OCI-LY1 (cell line): ENCODE data around the gene C1orf159.
A peak's percentile ranks its signal among the peaks of the same experiment; 100 is the strongest.

Source experiments
- EZH2 ChIP-seq: fragments of 200-600 bp; sonication (generic), shearing (Covaris generic); IDR thresholded peaks from 2 replicates; pipeline ENCODE4 v1.8.0; 2017; ENCODE audit warnings: borderline replicate concordance, mixed run types, mild to moderate bottlenecking, antibody characterized with exemption, low read length, moderate library complexity, mixed read lengths
- TF ChIP-seq, protein P1 (sequence below): fragments of 200-600 bp; sonication (generic), shearing (Covaris generic); IDR thresholded peaks from 2 replicates; pipeline ENCODE4 v1.5.1; 2017; ENCODE audit warnings: mild to moderate bottlenecking, antibody characterized with exemption, low read length, moderate library complexity, mixed read lengths

DNA sequence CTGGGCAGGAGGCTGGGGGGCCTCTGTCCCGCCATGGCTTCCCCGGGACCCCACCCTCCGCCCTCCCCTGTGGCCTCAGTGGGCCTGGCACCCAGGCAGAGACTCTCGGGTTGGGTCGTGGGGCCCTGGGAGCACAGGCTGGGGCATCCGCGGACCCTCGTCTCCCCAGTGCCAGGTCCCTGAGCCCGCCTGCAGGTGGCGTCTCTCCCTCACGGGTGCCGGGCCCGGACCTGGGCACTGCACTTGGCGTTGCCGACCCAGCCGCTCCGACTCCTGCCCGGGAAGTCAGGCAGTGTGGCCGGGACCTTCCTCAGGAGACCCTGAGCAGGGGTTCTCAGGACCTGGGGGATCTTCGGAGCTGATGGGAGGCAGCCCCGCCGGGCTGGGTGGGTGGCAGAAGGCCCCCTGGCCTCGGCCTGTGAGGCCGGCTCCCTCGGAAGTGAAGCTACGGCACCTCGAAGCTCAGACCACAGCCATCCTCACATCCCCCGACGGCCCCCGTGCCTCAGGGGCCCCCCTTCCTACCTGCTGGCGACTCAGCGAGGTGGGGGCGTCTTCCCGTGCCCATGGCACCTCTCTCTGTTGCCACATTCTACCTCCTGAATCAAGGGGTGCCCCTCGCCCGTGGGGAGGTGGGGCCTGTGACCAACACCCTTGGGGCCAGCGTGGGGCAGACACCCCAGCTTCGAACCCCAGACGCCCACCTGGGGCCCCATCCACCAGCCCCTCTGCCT, 6.4 kb upstream of the C1orf159 start:
- TF ChIP-seq, protein P1, sequence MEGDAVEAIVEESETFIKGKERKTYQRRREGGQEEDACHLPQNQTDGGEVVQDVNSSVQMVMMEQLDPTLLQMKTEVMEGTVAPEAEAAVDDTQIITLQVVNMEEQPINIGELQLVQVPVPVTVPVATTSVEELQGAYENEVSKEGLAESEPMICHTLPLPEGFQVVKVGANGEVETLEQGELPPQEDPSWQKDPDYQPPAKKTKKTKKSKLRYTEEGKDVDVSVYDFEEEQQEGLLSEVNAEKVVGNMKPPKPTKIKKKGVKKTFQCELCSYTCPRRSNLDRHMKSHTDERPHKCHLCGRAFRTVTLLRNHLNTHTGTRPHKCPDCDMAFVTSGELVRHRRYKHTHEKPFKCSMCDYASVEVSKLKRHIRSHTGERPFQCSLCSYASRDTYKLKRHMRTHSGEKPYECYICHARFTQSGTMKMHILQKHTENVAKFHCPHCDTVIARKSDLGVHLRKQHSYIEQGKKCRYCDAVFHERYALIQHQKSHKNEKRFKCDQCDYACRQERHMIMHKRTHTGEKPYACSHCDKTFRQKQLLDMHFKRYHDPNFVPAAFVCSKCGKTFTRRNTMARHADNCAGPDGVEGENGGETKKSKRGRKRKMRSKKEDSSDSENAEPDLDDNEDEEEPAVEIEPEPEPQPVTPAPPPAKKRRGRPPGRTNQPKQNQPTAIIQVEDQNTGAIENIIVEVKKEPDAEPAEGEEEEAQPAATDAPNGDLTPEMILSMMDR, result peak; percentile 89
- TF ChIP-seq EZH2, result no peak
